Measurements from ENCODE around the gene PLEKHA4. TPM values are rescaled to one million over a fixed set of nuclear protein-coding genes. Genes with fewer than 3 reads are reported as not detected.

The PLEKHA4 gene
- total and polyA plus RNA-seq, 9 of the 15 experiments (the other 6 are each of a cell fraction or from before 2014, with no cell fraction given): 0.07 to 30.8 (median 11.4) TPM

DNA sequence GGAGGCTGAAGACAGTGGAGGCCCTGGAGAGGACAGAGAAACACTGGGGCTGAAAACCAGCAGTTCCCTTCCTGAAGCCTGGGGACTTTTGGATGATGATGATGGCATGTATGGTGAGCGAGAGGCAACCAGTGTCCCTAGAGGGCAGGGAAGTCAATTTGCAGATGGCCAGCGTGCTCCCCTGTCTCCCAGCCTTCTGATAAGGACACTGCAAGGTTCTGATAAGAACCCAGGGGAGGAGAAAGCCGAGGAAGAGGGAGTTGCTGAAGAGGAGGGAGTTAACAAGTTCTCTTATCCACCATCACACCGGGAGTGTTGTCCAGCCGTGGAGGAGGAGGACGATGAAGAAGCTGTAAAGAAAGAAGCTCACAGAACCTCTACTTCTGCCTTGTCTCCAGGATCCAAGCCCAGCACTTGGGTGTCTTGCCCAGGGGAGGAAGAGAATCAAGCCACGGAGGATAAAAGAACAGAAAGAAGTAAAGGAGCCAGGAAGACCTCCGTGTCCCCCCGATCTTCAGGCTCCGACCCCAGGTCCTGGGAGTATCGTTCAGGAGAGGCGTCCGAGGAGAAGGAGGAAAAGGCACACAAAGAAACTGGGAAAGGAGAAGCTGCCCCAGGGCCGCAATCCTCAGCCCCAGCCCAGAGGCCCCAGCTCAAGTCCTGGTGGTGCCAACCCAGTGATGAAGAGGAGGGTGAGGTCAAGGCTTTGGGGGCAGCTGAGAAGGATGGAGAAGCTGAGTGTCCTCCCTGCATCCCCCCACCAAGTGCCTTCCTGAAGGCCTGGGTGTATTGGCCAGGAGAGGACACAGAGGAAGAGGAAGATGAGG, 5.3 kb upstream of the PLEKHA4 start (continued):
- TF ChIP-seq ZNF407 (IDR thresholded peaks at IDR 0.05; ENCODE audit: low read depth) (peak; percentile 84), TCF15 (CRISPR knock-in tag; IDR thresholded peaks at IDR 0.05) (peak; percentile 31; the same call in 1 of the 2 replicates), RHOXF2B (CRISPR knock-in tag; conservative IDR thresholded peaks at IDR 0.05) (no peak), BCL6 (CRISPR knock-in tag; IDR thresholded peaks at IDR 0.05) (0 out of 2 replicates have a peak, but pooled peaks have one; percentile 52), CUX1 (CRISPR knock-in tag; IDR thresholded peaks at IDR 0.05) (peak; percentile 92), KAT2B (IDR thresholded peaks at IDR 0.05; ENCODE audit: low read depth, low read length) (no peak), TAF1 (IDR thresholded peaks at IDR 0.05; ENCODE audit: control insufficient read depth, extremely low read depth, insufficient read depth, low read length, severe bottlenecking) (peak; percentile 72), MTA1 (IDR thresholded peaks at IDR 0.05; ENCODE audit: borderline replicate concordance) (no peak; the same call in none of the 2 replicates), EWSR1 (IDR thresholded peaks at IDR 0.05; ENCODE audit: borderline replicate concordance, low read depth, partially characterized antibody) (no peak), NR1H2 (CRISPR knock-in tag; IDR thresholded peaks at IDR 0.05) (no peak), ERF (CRISPR knock-in tag; IDR thresholded peaks at IDR 0.05) (peak; percentile 69; the same call in 1 of the 2 replicates), TAF7 (tag; IDR thresholded peaks at IDR 0.05) (no peak)
